NB4 (cell line): ENCODE data around the gene CD47.

Experiments
- CTCF ChIP-seq: IDR thresholded peaks from one replicate; pipeline ENCODE4 v1.5.1; 2012; ENCODE audit warnings: low read depth, low read length
- MAX ChIP-seq: IDR thresholded peaks from 2 replicates; pipeline ENCODE4 v1.6.1; 2011; ENCODE audit warnings: low read depth, low read length
- MYC ChIP-seq: IDR thresholded peaks from 2 replicates; pipeline ENCODE4 v1.6.1; 2011; ENCODE audit warnings: low read depth, low read length
- POLR2A ChIP-seq: IDR thresholded peaks from 2 replicates; pipeline ENCODE4 v1.6.1; 2011; ENCODE audit warnings: mild to moderate bottlenecking; ENCODE audit not compliant: insufficient read length; ENCODE audit errors: extremely low read depth

- TF ChIP-seq POLR2A (no peak), CTCF (no peak), MYC (no peak), MAX (no peak)
These were observed 46.0 kb upstream of the CD47 start for GRCh38 chr3:108136561-108137459.
